AG09319 (cell line): ENCODE results near the gene SPATA2.
"Not testable (repeated sequence)": the region's sequence is repeated elsewhere in the genome, so short reads cannot be mapped to it uniquely, and the experiment has no call there.

ENCODE experiments used
- DNase-seq: peaks from one replicate; pipeline ENCODE4 v3.0.0-alpha.2; 2010; ENCODE audit warnings: low read depth; ENCODE audit errors: extremely low read depth
- CTCF ChIP-seq: IDR thresholded peaks from 2 replicates; pipeline ENCODE4 v1.5.1; 2011; ENCODE audit warnings: low read depth, mild to moderate bottlenecking, inconsistent platforms, low read length, moderate library complexity

Gene SPATA2

GRCh38 chr20:49865559-49865958, 49.8 kb downstream of the SPATA2 start:
- peak; percentile 86 for DNase-seq
- TF ChIP-seq CTCF = no peak

GRCh38 chr20:49863666-49864065, 51.7 kb downstream of the SPATA2 start:
- TF ChIP-seq CTCF = no peak
- DNase-seq = no peak

GRCh38 chr20:49862607-49863200, 52.6 kb downstream of the SPATA2 start:
- no peak for DNase-seq
- TF ChIP-seq CTCF = no peak

- DNase-seq = not testable (repeated sequence)
Observed at GRCh38 chr20:49861232-49861631, 54.1 kb downstream of the SPATA2 start.

GRCh38 chr20:49859807-49860206, 55.5 kb downstream of the SPATA2 start:
- TF ChIP-seq CTCF = no peak

GRCh38 chr20:49859011-49859410, 56.3 kb downstream of the SPATA2 start:
- TF ChIP-seq CTCF = no peak
- no peak for DNase-seq

More at GRCh38 chr20:49859807-49860206, 55.5 kb downstream of the SPATA2 start:
- no peak for DNase-seq

GRCh38 chr20:49858076-49858585, 57.2 kb downstream of the SPATA2 start:
- TF ChIP-seq CTCF = no peak
- no peak for DNase-seq

GRCh38 chr20:49856904-49857303, 58.4 kb downstream of the SPATA2 start:
- TF ChIP-seq CTCF = no peak

More at GRCh38 chr20:49856904-49857303, 58.4 kb downstream of the SPATA2 start:
- no peak for DNase-seq
